ENCODE measurements around the gene MICAL3. TPM values are rescaled to one million over a fixed set of nuclear protein-coding genes. Genes with fewer than 3 reads are reported as not detected.

MICAL3 gene
- polyA plus RNA-seq, 1 donor from 2014 or later, result 28.1 TPM

GRCh38 chr22:17832665-17833064 is 191.7 kb downstream of the MICAL3 start:
- Histone ChIP-seq H3K4me2 (ENCODE audit: low read length) (no peak overlapping the region), H3K4me3 (ENCODE audit: low read length) (no peak overlapping the region), H2AFZ (ENCODE audit: low read depth, low read length) (no peak overlapping the region), H3K9me2 (ENCODE audit: insufficient read depth, low read length) (no peaks in the 10 kb centered on the region), H3K27me3 (ENCODE audit: insufficient read depth, low read depth, low read length) (no peaks in the 10 kb centered on the region), H3K27ac (ENCODE audit: low read length) (no peak overlapping the region), H3F3A (ENCODE audit: insufficient read depth, low read length, poor library complexity, severe bottlenecking) (no peaks in the 10 kb centered on the region), H4K20me1 (ENCODE audit: insufficient read depth) (no peaks in the 10 kb centered on the region), H3K9me3 (ENCODE audit: low read length) (no peaks in the 10 kb centered on the region), H3K36me3 (ENCODE audit: insufficient read depth, low read length) (peaks cover 4% of the 10 kb centered on the region), H3K79me2 (replicated peaks; ENCODE audit: insufficient read depth, low read length) (no peaks in the 10 kb centered on the region), H3K9ac (ENCODE audit: low read length) (no peak overlapping the region)
- TF ChIP-seq EP300 (conservative IDR thresholded peaks at IDR 0.05; ENCODE audit: poor library complexity, severe bottlenecking) (no peak), TAF1 (IDR thresholded peaks at IDR 0.05; ENCODE audit: low read depth) (no peak), POLR2AphosphoS5 (IDR thresholded peaks at IDR 0.05) (no peak), EZH2 (IDR thresholded peaks at IDR 0.05; ENCODE audit: borderline replicate concordance, insufficient read depth, low read length, poor library complexity, severe bottlenecking) (no peak), SMC3 (conservative IDR thresholded peaks at IDR 0.05; ENCODE audit: poor library complexity) (no peak), REST (IDR thresholded peaks at IDR 0.05; ENCODE audit: borderline replicate concordance) (no peak), CTCF (IDR thresholded peaks at IDR 0.05; ENCODE audit: poor library complexity, severe bottlenecking) (no peak), MXI1 (conservative IDR thresholded peaks at IDR 0.05; ENCODE audit: poor library complexity, severe bottlenecking) (no peak), RAD21 (conservative IDR thresholded peaks at IDR 0.05) (no peak)

- Histone ChIP-seq H3F3A (ENCODE audit: insufficient read depth, low read length, poor library complexity, severe bottlenecking) (no peaks in the 10 kb centered on the region), H3K79me2 (replicated peaks; ENCODE audit: insufficient read depth, low read length) (no peaks in the 10 kb centered on the region), H3K36me3 (ENCODE audit: insufficient read depth, low read length) (peaks cover 4% of the 10 kb centered on the region), H3K9me3 (ENCODE audit: low read length) (no peaks in the 10 kb centered on the region), H3K9ac (ENCODE audit: low read length) (no peak overlapping the region), H4K20me1 (ENCODE audit: insufficient read depth) (no peaks in the 10 kb centered on the region), H3K9me2 (ENCODE audit: insufficient read depth, low read length) (no peaks in the 10 kb centered on the region), H3K4me3 (ENCODE audit: low read length) (no peak overlapping the region), H3K27me3 (ENCODE audit: insufficient read depth, low read depth, low read length) (no peaks in the 10 kb centered on the region), H3K4me2 (ENCODE audit: low read length) (no peak overlapping the region), H2AFZ (ENCODE audit: low read depth, low read length) (no peak overlapping the region), H3K27ac (ENCODE audit: low read length) (no peak overlapping the region)
- TF ChIP-seq SMC3 (conservative IDR thresholded peaks at IDR 0.05; ENCODE audit: poor library complexity) (no peak), MXI1 (conservative IDR thresholded peaks at IDR 0.05; ENCODE audit: poor library complexity, severe bottlenecking) (no peak), RAD21 (conservative IDR thresholded peaks at IDR 0.05) (no peak), TAF1 (IDR thresholded peaks at IDR 0.05; ENCODE audit: low read depth) (no peak), REST (IDR thresholded peaks at IDR 0.05; ENCODE audit: borderline replicate concordance) (no peak), EZH2 (IDR thresholded peaks at IDR 0.05; ENCODE audit: borderline replicate concordance, insufficient read depth, low read length, poor library complexity, severe bottlenecking) (no peak), EP300 (conservative IDR thresholded peaks at IDR 0.05; ENCODE audit: poor library complexity, severe bottlenecking) (no peak), CTCF (IDR thresholded peaks at IDR 0.05; ENCODE audit: poor library complexity, severe bottlenecking) (no peak), POLR2AphosphoS5 (IDR thresholded peaks at IDR 0.05) (no peak)
Measured at GRCh38 chr22:17831501-17832251, 192.7 kb downstream of the MICAL3 start.

All from neural cell (in vitro differentiated cells).